ENCODE data around the gene CD58. TPM values are rescaled to one million over a fixed set of nuclear protein-coding genes. Genes with fewer than 3 reads are reported as not detected.

CD58 gene
- polyA plus RNA-seq, 1 of the 3 experiments (the other 2 are of a cell fraction), result 18.1 TPM

GRCh38 chr1:116465477-116465844 is 105.4 kb downstream of the CD58 start (continued):
- TF ChIP-seq REST (IDR thresholded peaks at IDR 0.05; ENCODE audit: low read depth, low read length), result no peak
- TF ChIP-seq TCF12 (IDR thresholded peaks at IDR 0.05), result no peak

Small RNA genes lying within 50 kb of the gene (small RNA-seq; reads per million reads assigned to genes)
- 0 reads per million in 7 experiments for gene MIR548AC

Other genes starting within 250 kb of the CD58 start
- gene ATP1A1, start 197.8 kb downstream of the CD58 start, polyA plus RNA-seq (2012; rRNA removed), result 233 and 235 TPM in 2 replicates
- 3.0 and 3.6 TPM in 2 replicates for gene IGSF3, start 96.7 kb upstream of the CD58 start, polyA plus RNA-seq (2012; rRNA removed)
- gene CD2, start 183.4 kb upstream of the CD58 start, polyA plus RNA-seq (2012; rRNA removed), result not detected in 2 replicates